Measurements from ENCODE around the gene VMAC. TPM values are rescaled to one million over a fixed set of nuclear protein-coding genes. Genes with fewer than 3 reads are reported as not detected.
A peak's percentile ranks its signal among the peaks of the same experiment; 100 is the strongest.

The VMAC gene
- total RNA-seq, 2 donors from 2014 or later, result 24.6 TPM

DNA sequence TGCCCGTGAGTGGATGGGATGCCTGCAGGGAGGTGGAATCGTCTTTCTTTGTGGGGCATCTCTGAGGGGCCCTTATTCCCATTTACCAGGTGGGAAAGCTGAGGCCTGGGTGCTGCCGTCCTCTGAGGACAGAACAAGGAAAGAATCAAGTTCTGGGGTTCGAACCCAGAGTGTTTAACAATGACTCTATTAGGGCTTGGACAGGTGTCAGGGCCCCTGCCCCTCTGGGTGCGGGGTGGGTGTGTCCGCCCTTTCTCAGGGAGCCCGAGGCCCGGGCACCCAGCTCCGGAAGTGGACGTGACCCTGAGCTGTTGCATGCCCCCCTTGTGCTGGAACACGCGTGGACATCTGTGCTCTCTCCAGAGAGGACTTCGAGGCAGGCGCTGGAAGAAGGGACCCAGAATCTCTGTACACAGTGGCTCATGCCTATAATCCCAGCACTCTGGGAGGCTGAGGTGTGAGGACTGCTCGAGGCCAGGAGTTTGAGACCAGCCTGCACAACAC lies 11.8 kb upstream of the VMAC start:
- no peaks in the 10 kb centered on the region for H3K4me1 Mint-ChIP-seq
- no peak overlapping the region for H3K4me3 Mint-ChIP-seq
- H3K27me3 Mint-ChIP-seq, result peaks cover 5% of the 10 kb centered on the region
- no peak for ATAC-seq
- no peaks in the 10 kb centered on the region for H3K36me3 Mint-ChIP-seq (ENCODE audit: low read depth)
- no peak for DNase-seq
- H3K27ac Mint-ChIP-seq, result no peak overlapping the region
- H3K9me3 ChIP-seq (ENCODE audit: control insufficient read depth, low read length, poor library complexity, severe bottlenecking), result no peaks in the 10 kb centered on the region

DNA sequence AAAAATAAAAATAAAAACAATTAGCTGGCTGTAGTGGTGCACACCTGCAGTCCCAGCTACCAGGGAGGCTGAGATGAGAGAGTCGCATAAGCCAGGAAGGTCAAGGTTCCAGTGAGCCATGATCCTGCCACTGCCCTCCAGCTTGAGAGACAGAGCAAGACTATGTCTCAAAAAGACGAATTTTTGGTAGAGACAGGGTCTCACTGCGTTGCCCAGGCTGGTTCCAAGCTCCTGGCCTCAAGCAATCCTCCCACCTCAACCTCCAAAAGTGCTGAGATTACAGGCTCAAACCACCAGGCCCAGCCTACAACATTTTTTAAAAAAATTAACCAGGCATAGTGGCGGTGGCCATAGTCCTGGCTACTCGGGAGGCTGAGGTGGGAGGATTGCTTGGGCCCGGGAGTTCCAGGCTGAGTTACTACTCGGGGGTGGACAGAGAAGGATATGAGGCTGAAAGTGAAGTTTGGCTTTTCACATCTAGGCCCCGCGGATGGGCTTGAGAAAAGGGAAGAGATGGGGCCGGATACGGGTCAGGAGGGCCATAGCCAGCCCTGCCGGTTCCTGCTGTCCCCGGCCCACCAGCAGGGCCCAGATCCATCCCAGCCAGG lies 11.3 kb upstream of the VMAC start:
- no peaks in the 10 kb centered on the region for H3K4me1 Mint-ChIP-seq
- H3K36me3 Mint-ChIP-seq (ENCODE audit: low read depth), result no peaks in the 10 kb centered on the region
- peaks cover 5% of the 10 kb centered on the region for H3K27me3 Mint-ChIP-seq
- ATAC-seq, result no peak
- DNase-seq, result no peak
- no peak overlapping the region for H3K27ac Mint-ChIP-seq
- no peak overlapping the region for H3K4me3 Mint-ChIP-seq
- no peaks in the 10 kb centered on the region for H3K9me3 ChIP-seq (ENCODE audit: control insufficient read depth, low read length, poor library complexity, severe bottlenecking)

GRCh38 chr19:5893907-5894703 lies 10.6 kb upstream of the VMAC start:
- no peaks in the 10 kb centered on the region for H3K36me3 Mint-ChIP-seq (ENCODE audit: low read depth)
- H3K4me1 Mint-ChIP-seq, result no peaks in the 10 kb centered on the region
- no peak for DNase-seq
- no peak overlapping the region for H3K4me3 Mint-ChIP-seq
- no peaks in the 10 kb centered on the region for H3K9me3 ChIP-seq (ENCODE audit: control insufficient read depth, low read length, poor library complexity, severe bottlenecking)
- H3K27me3 Mint-ChIP-seq, result peaks cover 5% of the 10 kb centered on the region
- no peak overlapping the region for H3K27ac Mint-ChIP-seq
- no peak for ATAC-seq

DNA sequence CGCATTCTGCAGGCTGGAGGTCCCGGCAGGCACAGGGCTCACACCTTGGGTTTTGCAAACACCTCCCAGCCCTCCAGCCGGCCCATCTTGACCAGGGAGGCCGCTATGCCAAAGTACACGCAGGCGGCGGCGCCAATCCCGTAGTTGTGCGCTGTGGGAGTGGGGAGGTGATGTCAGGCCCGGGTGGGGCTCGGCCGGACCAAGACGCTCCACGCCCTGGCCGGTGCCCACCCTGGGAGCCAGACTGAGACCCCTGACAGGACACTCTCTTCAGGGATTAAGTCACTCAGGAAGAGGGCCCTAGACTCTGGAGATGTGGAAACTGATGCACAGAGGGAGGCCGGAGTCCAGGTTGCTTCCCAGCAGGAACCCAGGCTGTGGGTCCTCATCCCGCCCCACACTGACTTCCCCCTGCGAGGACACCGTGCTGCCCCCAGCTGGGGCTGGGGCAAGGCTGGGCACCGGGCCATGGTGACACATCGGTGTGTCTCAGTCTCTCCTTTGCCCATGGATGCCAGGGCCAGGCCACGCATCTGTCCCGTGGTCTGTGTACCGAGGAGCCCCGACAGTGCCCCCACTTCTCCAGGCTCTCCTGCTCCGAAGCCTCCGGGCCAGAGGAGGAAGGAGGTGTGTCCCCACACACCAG lies 9.8 kb upstream of the VMAC start:
- no peak overlapping the region for H3K27ac Mint-ChIP-seq
- H3K27me3 Mint-ChIP-seq, result no peaks in the 10 kb centered on the region
- no peaks in the 10 kb centered on the region for H3K4me1 Mint-ChIP-seq
- H3K36me3 Mint-ChIP-seq (ENCODE audit: low read depth), result no peaks in the 10 kb centered on the region
- no peak overlapping the region for H3K4me3 Mint-ChIP-seq
- ATAC-seq (no peak), DNase-seq (no peak)
- H3K9me3 ChIP-seq (ENCODE audit: control insufficient read depth, low read length, poor library complexity, severe bottlenecking), result no peaks in the 10 kb centered on the region

- Mint-ChIP-seq H3K27me3 (no peaks in the 10 kb centered on the region), H3K36me3 (ENCODE audit: low read depth) (no peaks in the 10 kb centered on the region), H3K27ac (no peak overlapping the region), H3K4me3 (no peak overlapping the region), H3K4me1 (peaks cover 3% of the 10 kb centered on the region)
- no peak for DNase-seq
- H3K9me3 ChIP-seq (ENCODE audit: control insufficient read depth, low read length, poor library complexity, severe bottlenecking), result no peaks in the 10 kb centered on the region
- ATAC-seq, result no peak
Observed at GRCh38 chr19:5895409-5895808, 9.3 kb upstream of the VMAC start.

DNA sequence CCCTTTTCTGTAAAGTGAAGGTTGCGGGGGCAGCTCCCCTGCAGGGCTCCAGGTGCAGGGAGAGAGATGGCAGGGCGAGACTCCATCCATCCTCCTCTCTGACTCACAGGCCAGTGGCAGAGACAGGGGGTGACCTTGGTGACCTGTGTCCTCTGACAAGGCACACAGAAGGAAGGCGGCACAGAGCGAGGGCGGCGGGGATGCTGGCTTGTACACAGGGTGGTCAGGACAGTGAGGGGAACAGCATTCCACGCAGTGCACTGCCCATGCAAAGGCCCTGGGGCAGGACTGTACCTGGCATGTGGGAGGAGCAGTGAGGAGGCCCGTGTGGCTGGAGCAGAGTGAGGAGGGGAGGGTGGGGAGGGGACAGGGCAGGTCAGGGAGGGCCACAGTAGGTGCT lies 8.8 kb upstream of the VMAC start:
- Mint-ChIP-seq H3K4me3 (no peak overlapping the region), H3K36me3 (ENCODE audit: low read depth) (no peaks in the 10 kb centered on the region), H3K4me1 (peaks cover 3% of the 10 kb centered on the region), H3K27ac (no peak overlapping the region), H3K27me3 (no peaks in the 10 kb centered on the region)
- DNase-seq, result no peak
- no peak for ATAC-seq
- no peaks in the 10 kb centered on the region for H3K9me3 ChIP-seq (ENCODE audit: control insufficient read depth, low read length, poor library complexity, severe bottlenecking)

DNA sequence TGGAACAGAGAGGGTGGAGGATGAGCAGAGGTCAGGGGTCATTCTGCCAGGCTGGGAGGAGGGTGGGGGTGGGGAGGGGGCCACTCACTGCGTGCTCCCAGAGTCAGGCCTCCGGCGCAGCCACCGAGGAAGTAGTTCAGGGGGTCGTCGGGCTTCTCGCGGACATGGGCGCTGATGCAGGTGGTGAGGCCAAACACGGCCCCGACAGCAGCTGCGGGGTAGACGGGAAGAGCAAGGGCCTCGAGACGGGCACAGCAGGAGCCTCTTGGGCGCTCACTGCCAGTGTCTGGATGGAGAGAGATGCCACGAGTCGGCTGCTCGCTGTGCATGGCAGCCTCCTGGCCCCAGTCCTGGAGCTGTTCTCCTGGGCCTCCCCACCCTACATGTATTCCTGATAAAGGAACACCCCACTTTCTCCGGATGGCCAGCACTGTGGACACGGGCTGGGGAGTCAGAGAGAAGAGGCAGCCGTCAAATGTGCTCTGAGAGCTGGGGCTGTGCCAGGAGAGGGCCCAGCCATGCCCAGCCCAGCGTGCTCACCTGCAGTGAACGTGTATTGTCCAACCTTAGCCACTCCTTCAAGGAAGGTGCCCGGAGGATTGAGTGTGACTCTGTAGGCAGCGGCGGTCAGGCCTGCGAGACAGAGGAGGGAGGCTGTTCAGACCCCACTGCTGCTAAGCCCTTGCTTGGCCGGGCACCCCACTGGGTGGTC lies 8.2 kb upstream of the VMAC start:
- Mint-ChIP-seq H3K4me3 (no peak overlapping the region), H3K4me1 (peaks cover 7% of the 10 kb centered on the region), H3K36me3 (ENCODE audit: low read depth) (no peaks in the 10 kb centered on the region), H3K27ac (no peak overlapping the region), H3K27me3 (no peaks in the 10 kb centered on the region)
- DNase-seq (no peak), ATAC-seq (no peak)
- no peaks in the 10 kb centered on the region for H3K9me3 ChIP-seq (ENCODE audit: control insufficient read depth, low read length, poor library complexity, severe bottlenecking)

- Mint-ChIP-seq H3K27ac (no peak overlapping the region), H3K27me3 (no peaks in the 10 kb centered on the region), H3K4me1 (peaks cover 7% of the 10 kb centered on the region), H3K36me3 (ENCODE audit: low read depth) (no peaks in the 10 kb centered on the region), H3K4me3 (no peak overlapping the region)
- no peaks in the 10 kb centered on the region for H3K9me3 ChIP-seq (ENCODE audit: control insufficient read depth, low read length, poor library complexity, severe bottlenecking)
- ATAC-seq (no peak), DNase-seq (no peak)
Observed at GRCh38 chr19:5897189-5897969, 7.3 kb upstream of the VMAC start.

GRCh38 chr19:5899728-5900526 lies 4.7 kb upstream of the VMAC start:
- no peaks in the 10 kb centered on the region for H3K9me3 ChIP-seq (ENCODE audit: control insufficient read depth, low read length, poor library complexity, severe bottlenecking)
- Mint-ChIP-seq H3K4me3 (no peak overlapping the region), H3K27ac (no peak overlapping the region), H3K36me3 (ENCODE audit: low read depth) (peaks cover 2% of the 10 kb centered on the region), H3K4me1 (peaks cover 17% of the 10 kb centered on the region), H3K27me3 (no peaks in the 10 kb centered on the region)
- ATAC-seq (no peak), DNase-seq (no peak)

- Mint-ChIP-seq H3K36me3 (ENCODE audit: low read depth) (peaks cover 2% of the 10 kb centered on the region), H3K27ac (peak overlapping the region; percentile 45), H3K4me3 (no peak overlapping the region), H3K4me1 (peaks cover 17% of the 10 kb centered on the region), H3K27me3 (no peaks in the 10 kb centered on the region)
- ATAC-seq (no peak), DNase-seq (no peak)
- no peaks in the 10 kb centered on the region for H3K9me3 ChIP-seq (ENCODE audit: control insufficient read depth, low read length, poor library complexity, severe bottlenecking)
Observed at GRCh38 chr19:5900976-5901375, 3.7 kb upstream of the VMAC start.

GRCh38 chr19:5903056-5903623 lies 1.5 kb upstream of the VMAC start:
- no peak for ATAC-seq
- Mint-ChIP-seq H3K4me1 (peaks cover 31% of the 10 kb centered on the region), H3K27ac (peak overlapping the region; percentile 98), H3K27me3 (no peaks in the 10 kb centered on the region), H3K36me3 (ENCODE audit: low read depth) (peaks cover 2% of the 10 kb centered on the region), H3K4me3 (peak overlapping the region; percentile 97)
- DNase-seq, result no peak
- H3K9me3 ChIP-seq (ENCODE audit: control insufficient read depth, low read length, poor library complexity, severe bottlenecking), result no peaks in the 10 kb centered on the region

Measured in T-helper 17 cell (primary cell).